EL (cell line): ENCODE data around the gene TYMP.
"Not testable (repeated sequence)": the region's sequence is repeated elsewhere in the genome, so short reads cannot be mapped to it uniquely, and the experiment has no call there.

Experiments
- DNase-seq: peaks from one replicate; pipeline ENCODE4 v3.0.0-alpha.2; 2016

The TYMP gene

GRCh38 chr22:50537765-50538164, 8.0 kb upstream of the TYMP start:
- no peak for DNase-seq

DNA sequence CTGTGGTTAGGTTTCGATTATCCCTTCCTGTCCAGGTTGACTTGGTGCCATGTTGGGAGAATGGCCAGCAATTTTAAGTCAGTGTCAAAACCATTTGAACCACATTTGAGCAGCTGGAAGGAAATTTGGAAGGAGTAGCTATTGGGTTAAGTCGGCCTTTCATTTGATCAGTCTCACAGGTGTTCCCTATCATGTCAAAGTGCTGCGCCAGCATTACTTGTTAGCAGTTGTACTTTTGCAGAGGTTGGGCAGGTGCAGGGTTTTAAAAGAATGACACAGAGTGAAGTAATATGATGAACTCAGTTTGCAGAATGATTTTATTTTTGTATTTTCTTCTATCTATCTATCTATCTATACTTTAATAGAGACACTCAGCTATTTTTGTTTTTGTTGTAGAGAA, 6.4 kb upstream of the TYMP start:
- no peak for DNase-seq

- no peak for DNase-seq
These were observed 5.3 kb upstream of the TYMP start for GRCh38 chr22:50535113-50535512.

- not testable (repeated sequence) for DNase-seq
These were observed 4.3 kb upstream of the TYMP start for GRCh38 chr22:50533856-50534711.

GRCh38 chr22:50532824-50533796, 3.3 kb upstream of the TYMP start:
- DNase-seq: no peak

DNA sequence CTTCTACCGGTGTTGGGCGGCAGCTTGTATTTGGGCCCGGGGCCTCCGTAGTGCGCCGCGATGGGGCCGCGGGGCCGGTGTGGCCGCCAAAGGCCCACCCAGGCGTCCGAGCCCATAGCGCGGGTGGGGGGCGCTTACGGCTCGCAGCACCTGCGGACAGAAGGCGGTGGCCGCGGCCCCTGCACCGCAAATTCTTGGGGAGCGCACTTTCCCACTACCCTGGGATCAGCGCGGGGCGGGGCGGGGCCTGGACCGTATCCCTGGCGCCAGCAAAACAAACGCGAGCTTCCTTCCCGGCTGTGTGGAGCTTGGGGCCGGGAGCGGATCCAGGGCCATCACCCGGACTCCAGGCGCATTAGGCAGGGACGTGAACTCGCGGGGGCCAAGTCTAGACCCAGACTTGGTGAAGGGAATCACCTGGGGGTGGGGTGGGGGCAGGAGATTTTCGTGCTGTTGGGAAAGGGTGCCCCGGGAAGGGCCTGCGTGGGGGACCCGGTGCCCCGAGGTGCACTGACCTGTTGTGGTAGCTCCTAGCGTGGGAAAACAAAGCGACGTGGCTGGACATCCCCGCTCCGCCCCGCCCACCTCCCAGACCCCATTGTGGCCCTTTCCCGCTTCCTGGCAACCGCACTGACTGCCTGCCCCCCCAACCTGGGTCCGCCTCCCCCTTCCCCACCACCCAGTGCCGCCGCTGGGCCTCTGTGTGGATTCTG, 2.3 kb upstream of the TYMP start:
- peak; percentile 74 for DNase-seq

DNA sequence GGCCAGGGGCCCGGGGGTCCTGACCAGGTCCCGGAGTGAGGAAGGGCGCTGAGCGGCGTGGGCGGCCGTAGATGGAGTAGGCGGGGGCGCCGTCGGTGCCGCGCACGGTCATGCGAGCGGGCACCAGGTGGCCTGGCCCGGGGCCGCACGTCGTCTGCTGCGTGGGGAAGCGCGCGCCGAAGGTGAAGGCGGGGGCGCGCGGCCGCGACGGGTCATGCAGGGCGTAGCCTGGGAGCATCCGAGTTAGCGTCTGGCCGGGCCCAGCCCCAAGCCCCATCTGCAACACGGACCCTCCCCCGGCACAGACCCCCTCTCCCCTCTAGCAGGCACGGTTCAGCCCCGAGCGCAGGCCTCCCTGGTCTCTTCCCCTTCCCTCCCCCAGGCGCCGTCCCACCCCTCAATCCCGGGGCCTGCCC, 1.7 kb upstream of the TYMP start:
- DNase-seq: peak; percentile 32

- DNase-seq: peak; percentile 79
These were observed 1.2 kb upstream of the TYMP start for GRCh38 chr22:50530877-50531545.

- no peak for DNase-seq
These were observed 716 bp upstream of the TYMP start for GRCh38 chr22:50530580-50530876.

- DNase-seq: peak; percentile 27
These were observed 356 bp downstream of the TYMP start for GRCh38 chr22:50529416-50529896.

- no peak for DNase-seq
These were observed 963 bp downstream of the TYMP start for GRCh38 chr22:50528682-50529415.

- no peak for DNase-seq
These were observed 1.7 kb downstream of the TYMP start for GRCh38 chr22:50527921-50528681.

GRCh38 chr22:50526834-50527801, 2.7 kb downstream of the TYMP start:
- DNase-seq: peak; percentile 40

DNA sequence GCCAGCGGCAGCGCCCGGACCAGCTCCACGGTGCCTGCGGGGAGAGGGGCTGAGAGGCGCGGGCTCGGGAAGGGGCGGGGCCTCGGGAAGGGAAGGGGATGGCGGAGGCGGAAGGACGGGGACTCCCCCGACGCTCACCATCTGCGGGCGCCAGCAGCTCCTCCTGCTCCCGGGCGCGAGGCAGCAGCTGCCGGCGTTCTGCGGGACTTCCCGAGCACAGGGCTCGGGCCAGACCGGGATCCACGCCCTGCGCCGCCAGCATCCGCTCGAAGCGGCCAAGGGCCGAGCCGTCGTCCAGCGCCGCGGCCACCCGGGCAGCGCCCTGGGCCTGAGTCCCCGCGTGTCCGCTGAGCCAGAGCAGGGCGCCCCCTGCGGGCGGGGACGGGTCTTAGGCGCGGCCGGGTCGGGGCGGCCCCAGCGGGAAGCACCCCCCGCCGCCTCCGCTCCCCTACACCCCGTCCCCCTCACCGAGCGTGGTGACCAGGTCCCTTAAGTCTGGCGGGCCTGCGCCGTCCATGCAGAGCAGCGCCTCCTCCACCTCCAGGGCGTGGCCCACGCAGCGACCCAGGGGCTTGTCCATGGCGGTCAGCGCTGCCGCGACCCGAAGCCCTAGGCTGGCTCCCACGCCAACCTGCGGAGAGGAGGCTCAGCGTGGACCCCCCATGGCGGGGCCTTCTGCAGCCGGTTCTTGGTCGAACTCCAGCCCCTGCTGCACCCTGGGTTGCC, 3.5 kb downstream of the TYMP start:
- peak; percentile 82 for DNase-seq

DNA sequence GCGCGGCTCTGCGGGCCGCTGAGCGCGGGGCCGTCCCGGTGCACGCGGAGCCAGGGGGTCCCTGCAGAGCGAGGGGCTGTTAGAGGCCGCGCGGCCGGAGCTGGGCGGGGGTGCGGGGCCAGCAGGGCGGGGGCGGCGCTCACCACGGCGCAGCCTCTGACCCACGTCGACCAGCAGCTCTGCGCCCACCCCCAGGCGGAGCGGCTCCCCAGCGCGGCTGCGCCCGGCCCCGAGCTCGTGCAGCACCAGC, 4.0 kb downstream of the TYMP start:
- DNase-seq: no peak

DNA sequence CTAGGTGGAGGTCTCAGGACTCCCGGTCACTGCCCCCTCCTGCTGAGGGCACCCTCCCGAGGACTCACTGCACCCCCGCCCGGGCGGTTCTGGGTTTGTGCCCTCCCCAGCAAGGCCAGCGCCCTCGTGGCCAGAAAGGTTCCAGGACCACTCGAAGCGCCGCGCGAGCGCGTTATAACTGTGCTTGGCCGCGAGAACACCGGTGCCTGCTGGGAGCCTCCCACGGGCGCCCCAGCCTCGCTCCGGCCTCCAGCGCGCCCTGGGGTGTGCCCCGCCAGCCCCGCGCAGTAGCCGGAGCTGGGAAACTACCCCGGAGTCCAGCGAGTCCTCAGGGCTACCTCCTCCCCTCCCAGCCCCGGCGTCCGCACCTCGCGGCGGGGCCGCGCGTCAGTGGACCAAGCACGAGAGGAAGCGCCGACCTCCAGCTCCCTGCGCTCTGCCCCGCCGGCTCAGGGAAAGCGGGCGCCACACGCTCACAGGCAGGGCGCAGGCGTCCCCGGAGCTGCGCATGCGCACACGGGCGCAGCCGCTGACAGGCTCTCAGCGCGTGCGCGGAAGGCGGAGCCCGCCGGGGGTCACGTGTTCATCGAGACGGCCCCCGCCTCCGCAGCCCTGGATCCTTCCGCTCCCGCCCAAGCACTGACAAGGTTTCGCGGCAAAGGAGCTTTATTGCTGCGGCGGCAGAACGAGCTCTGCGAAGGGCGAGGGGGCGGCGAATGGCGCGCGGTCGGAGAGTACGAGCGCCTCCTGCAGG, 4.5 kb downstream of the TYMP start, which contains the start of gene SCO2:
SCO2 (minus strand) TSS at position 495 of the 754 bp plus-strand sequence. CDS start 1,187 bp downstream, outside the sequence.
- peak; percentile 97 for DNase-seq

GRCh38 chr22:50524676-50525103, 5.1 kb downstream of the TYMP start:
- no peak for DNase-seq
